OCI-LY3 (cell line): ENCODE measurements around the gene PLBD2.

Experiments used
- EZH2phosphoT487 ChIP-seq: fragments of 200-600 bp; shearing (Covaris generic); IDR thresholded peaks from 2 replicates; pipeline ENCODE4 v1.6.1; 2018; ENCODE audit warnings: antibody characterized with exemption, mixed run types, low read depth
- TF ChIP-seq, protein P1 (sequence below): fragments of 200-600, 300-600 bp; sonication (generic); IDR thresholded peaks from 2 replicates; pipeline ENCODE4 v1.5.1; 2014; ENCODE audit warnings: antibody characterized with exemption, low read length, low read depth

GRCh38 chr12:113409462-113410124 is 51.2 kb downstream of the PLBD2 start:
- TF ChIP-seq, protein P1, sequence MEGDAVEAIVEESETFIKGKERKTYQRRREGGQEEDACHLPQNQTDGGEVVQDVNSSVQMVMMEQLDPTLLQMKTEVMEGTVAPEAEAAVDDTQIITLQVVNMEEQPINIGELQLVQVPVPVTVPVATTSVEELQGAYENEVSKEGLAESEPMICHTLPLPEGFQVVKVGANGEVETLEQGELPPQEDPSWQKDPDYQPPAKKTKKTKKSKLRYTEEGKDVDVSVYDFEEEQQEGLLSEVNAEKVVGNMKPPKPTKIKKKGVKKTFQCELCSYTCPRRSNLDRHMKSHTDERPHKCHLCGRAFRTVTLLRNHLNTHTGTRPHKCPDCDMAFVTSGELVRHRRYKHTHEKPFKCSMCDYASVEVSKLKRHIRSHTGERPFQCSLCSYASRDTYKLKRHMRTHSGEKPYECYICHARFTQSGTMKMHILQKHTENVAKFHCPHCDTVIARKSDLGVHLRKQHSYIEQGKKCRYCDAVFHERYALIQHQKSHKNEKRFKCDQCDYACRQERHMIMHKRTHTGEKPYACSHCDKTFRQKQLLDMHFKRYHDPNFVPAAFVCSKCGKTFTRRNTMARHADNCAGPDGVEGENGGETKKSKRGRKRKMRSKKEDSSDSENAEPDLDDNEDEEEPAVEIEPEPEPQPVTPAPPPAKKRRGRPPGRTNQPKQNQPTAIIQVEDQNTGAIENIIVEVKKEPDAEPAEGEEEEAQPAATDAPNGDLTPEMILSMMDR: no peak
- TF ChIP-seq EZH2phosphoT487: no peak
